H9 (cell line): ENCODE results near the gene KIF5C. TPM values are rescaled to one million over a fixed set of nuclear protein-coding genes. Genes with fewer than 3 reads are reported as not detected.
A peak's percentile ranks its signal among the peaks of the same experiment; 100 is the strongest.

Experiments used
- DNase-seq: peaks from one replicate; pipeline ENCODE4 v3.0.0-alpha.2; 2017
- H2AFZ ChIP-seq: one replicate; pipeline ENCODE4 v1.6.1; 2013; ENCODE audit warnings: mild to moderate bottlenecking, low read length, control low read depth, moderate library complexity
- H2AK5ac ChIP-seq: 2 replicates; pipeline ENCODE4 v1.6.1; 2013; ENCODE audit warnings: low read length, control low read depth, mixed read lengths; ENCODE audit not compliant: insufficient read length
- H2BK120ac ChIP-seq: one replicate; pipeline ENCODE4 v1.6.1; 2013; ENCODE audit warnings: low read depth, mild to moderate bottlenecking, low read length, control low read depth, inconsistent platforms; ENCODE audit not compliant: poor library complexity, severe bottlenecking
- H2BK12ac ChIP-seq: 2 replicates; pipeline ENCODE4 v1.6.1; 2013; ENCODE audit warnings: low read length, control low read depth, mixed read lengths, low read depth; ENCODE audit not compliant: insufficient read length
- H2BK15ac ChIP-seq: 2 replicates; pipeline ENCODE4 v1.6.1; 2013; ENCODE audit warnings: low read depth, low read length, control low read depth
- H2BK20ac ChIP-seq: one replicate; pipeline ENCODE4 v1.6.1; 2013; ENCODE audit warnings: low read depth, mild to moderate bottlenecking, low read length, control low read depth, inconsistent platforms; ENCODE audit not compliant: poor library complexity, severe bottlenecking
- H2BK5ac ChIP-seq: 2 replicates; pipeline ENCODE4 v1.6.1; 2013; ENCODE audit warnings: low read length, control low read depth, mixed read lengths; ENCODE audit not compliant: insufficient read length
- H3K14ac ChIP-seq: 2 replicates; pipeline ENCODE4 v1.6.1; 2013; ENCODE audit warnings: low read length, control low read depth; ENCODE audit not compliant: insufficient read depth
- H3K18ac ChIP-seq: 2 replicates; pipeline ENCODE4 v1.6.1; 2013; ENCODE audit warnings: low read depth, mild to moderate bottlenecking, mixed read lengths, low read length, control low read depth; ENCODE audit not compliant: insufficient read length
- H3K23ac ChIP-seq: 2 replicates; pipeline ENCODE4 v1.6.1; 2013; ENCODE audit warnings: low read length, control low read depth, mixed read lengths, low read depth; ENCODE audit not compliant: insufficient read length
- H3K23me2 ChIP-seq: 2 replicates; pipeline ENCODE4 v1.6.1; 2013; ENCODE audit warnings: low read depth, mild to moderate bottlenecking, mixed read lengths, low read length, control low read depth; ENCODE audit not compliant: insufficient read length, poor library complexity, severe bottlenecking
- H3K27ac ChIP-seq: 2 replicates; pipeline ENCODE4 v1.5.1; 2013; ENCODE audit warnings: low read length, control low read depth, mixed read lengths, low read depth; ENCODE audit not compliant: insufficient read length
- H3K27me3 ChIP-seq: 2 replicates; pipeline ENCODE4 v1.6.1; 2013; ENCODE audit warnings: low read length, control low read depth, inconsistent platforms; ENCODE audit not compliant: insufficient read depth
- H3K4ac ChIP-seq: 2 replicates; pipeline ENCODE4 v1.6.1; 2013; ENCODE audit warnings: low read depth, mild to moderate bottlenecking, control low read depth, inconsistent platforms, low read length, moderate library complexity
- H3K4me1 ChIP-seq: 2 replicates; pipeline ENCODE4 v1.6.1; 2013; ENCODE audit warnings: low read length, control low read depth, inconsistent platforms; ENCODE audit not compliant: insufficient read depth
- H3K4me2 ChIP-seq: 2 replicates; pipeline ENCODE4 v1.6.1; 2013; ENCODE audit warnings: low read length, control low read depth, mixed read lengths; ENCODE audit not compliant: insufficient read length, insufficient read depth
- H3K56ac ChIP-seq: 2 replicates; pipeline ENCODE4 v1.6.1; 2013; ENCODE audit warnings: low read depth, mild to moderate bottlenecking, mixed read lengths, low read length, control low read depth; ENCODE audit not compliant: insufficient read length
- H3K79me1 ChIP-seq: 2 replicates; pipeline ENCODE4 v1.6.1; 2013; ENCODE audit warnings: low read depth, mild to moderate bottlenecking, moderate library complexity, low read length, control low read depth, inconsistent platforms; ENCODE audit not compliant: insufficient read depth, poor library complexity, severe bottlenecking
- H3K79me2 ChIP-seq: 2 replicates; pipeline ENCODE4 v1.6.1; 2013; ENCODE audit warnings: low read length, control low read depth, inconsistent platforms; ENCODE audit not compliant: insufficient read depth
- H3K9ac ChIP-seq: 2 replicates; pipeline ENCODE4 v1.6.1; 2013; ENCODE audit warnings: low read length, control low read depth, mixed read lengths; ENCODE audit not compliant: insufficient read length; ENCODE audit errors: extremely low read depth
- H3K9me3 ChIP-seq: one replicate; pipeline ENCODE4 v1.6.1; 2013; ENCODE audit warnings: low read depth, low read length, inconsistent platforms; ENCODE audit not compliant: control insufficient read depth
- H3T11ph ChIP-seq: one replicate; pipeline ENCODE4 v1.6.1; 2013; ENCODE audit warnings: mild to moderate bottlenecking, low read length, control low read depth, inconsistent platforms
- H4K20me1 ChIP-seq: one replicate; pipeline ENCODE4 v1.6.1; 2013; ENCODE audit not compliant: control insufficient read depth, insufficient read length, insufficient read depth
- H4K5ac ChIP-seq: 2 replicates; pipeline ENCODE4 v1.6.1; 2013; ENCODE audit warnings: low read depth, mild to moderate bottlenecking, mixed read lengths, low read length, control low read depth; ENCODE audit not compliant: insufficient read length
- H4K8ac ChIP-seq: replicated peaks from 2 replicates; pipeline ENCODE4 v1.6.1; 2013; ENCODE audit warnings: low read length, control low read depth, mixed read lengths, low read depth; ENCODE audit not compliant: insufficient read length
- H4K91ac ChIP-seq: 2 replicates; pipeline ENCODE4 v1.6.1; 2013; ENCODE audit warnings: low read depth, mild to moderate bottlenecking, moderate library complexity, mixed read lengths, low read length, control low read depth; ENCODE audit not compliant: insufficient read length
- H3K27ac Mint-ChIP-seq, 3 experiments: 2 replicates in 2 of 3; 3 replicates in 1 of 3; pipeline ENCODE4 v1.8.0; 2020 to 2021; ENCODE audit warnings: mixed read lengths in 3 of 3, mild to moderate bottlenecking in 1 of 3, moderate library complexity in 1 of 3
- H3K27me3 Mint-ChIP-seq: 2 replicates; pipeline ENCODE4 v1.8.0; 2021; ENCODE audit warnings: low read depth, mild to moderate bottlenecking, moderate library complexity, mixed read lengths
- H3K36me3 Mint-ChIP-seq, 3 experiments: 2 replicates in 2 of 3; 3 replicates in 1 of 3; pipeline ENCODE4 v1.8.0; 2020 to 2021; ENCODE audit warnings: low read depth in 3 of 3, mixed read lengths in 3 of 3; ENCODE audit not compliant: insufficient read depth in 1 of 3
- H3K4me1 Mint-ChIP-seq, 2 experiments: 2 replicates each; pipeline ENCODE4 v1.8.0; 2020; ENCODE audit warnings: mixed read lengths in 2 of 2
- H3K4me3 Mint-ChIP-seq, 2 experiments: 2 replicates in 1 of 2; 3 replicates in 1 of 2; pipeline ENCODE4 v1.8.0; 2020 to 2021; ENCODE audit warnings: mild to moderate bottlenecking in 2 of 2, mixed read lengths in 2 of 2, moderate library complexity in 1 of 2
- H3K9me3 Mint-ChIP-seq, 2 experiments: 2 replicates in 1 of 2; 3 replicates in 1 of 2; pipeline ENCODE4 v1.8.0; 2020; ENCODE audit warnings: mild to moderate bottlenecking in 2 of 2, mixed read lengths in 2 of 2, moderate library complexity in 1 of 2
- CTCF ChIP-seq: fragments of 200-600 bp; sonication (generic); conservative IDR thresholded peaks from 3 replicates; pipeline ENCODE4 v1.8.0; 2021; ENCODE audit warnings: antibody characterized with exemption, mild to moderate bottlenecking
- WGBS: extraction: QIAGEN DNeasy Blood & Tissue Kit; methylation state at CpG from one replicate; pipeline ENCODE4 v1.1.7; 2013; ENCODE audit warnings: missing lambda C conversion rate, low lambda C conversion rate, mixed read lengths; ENCODE audit not compliant: insufficient read length; ENCODE audit errors: extremely low coverage; 5-methylcytosine and 5-hydroxymethylcytosine counted together
- total RNA-seq: library from RNA; stranded (reverse); gene quantifications from 2 replicates; pipeline ENCODE4 v1.2.1, GENCODE V29; 2021

KIF5C gene
- total RNA-seq, 1 experiment from 2014 or later = 52.9 TPM

DNA sequence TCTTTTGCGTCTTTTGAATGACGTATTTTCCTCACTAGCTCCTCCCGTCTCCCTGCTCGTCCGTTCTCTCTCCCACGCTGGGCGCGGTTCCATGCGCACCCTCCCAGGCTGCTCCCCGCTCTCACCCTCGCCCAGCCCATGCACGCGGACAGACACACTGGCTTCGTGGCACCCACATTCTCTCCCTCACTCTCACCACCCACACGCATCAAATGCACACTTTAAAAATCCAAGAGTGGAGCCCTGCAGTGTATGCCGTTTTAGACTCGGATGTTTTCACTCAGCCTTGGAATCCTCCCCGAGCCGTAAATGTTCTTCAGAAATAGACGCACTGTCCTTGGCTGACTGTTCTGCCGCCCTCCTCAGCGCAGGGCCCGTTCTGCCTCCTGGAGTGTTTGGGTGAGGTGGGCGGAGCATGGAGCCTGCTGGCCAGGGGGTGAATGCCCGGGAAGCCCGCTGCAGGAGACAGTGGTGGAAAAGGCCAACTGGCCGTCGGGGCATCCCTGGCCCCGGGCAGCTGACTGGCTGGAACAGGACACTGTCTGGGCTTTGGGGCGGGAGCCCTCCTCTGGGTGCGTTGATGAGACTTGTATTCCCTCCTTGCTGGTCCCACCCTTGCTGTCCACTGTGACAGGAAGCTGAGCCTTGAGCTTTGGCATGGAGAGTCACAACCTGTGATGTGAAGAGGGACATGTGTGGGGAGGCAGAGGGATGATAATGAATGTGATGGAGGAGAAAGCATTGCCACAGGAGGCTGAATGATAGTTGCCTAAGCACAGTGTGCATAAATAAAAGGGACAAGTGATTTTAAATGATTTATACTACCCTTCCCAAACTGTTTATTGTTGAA, 128.1 kb downstream of the KIF5C start:
- H3K4me1 ChIP-seq = peaks cover 16% of the 10 kb centered on the region
- H2BK5ac ChIP-seq = no peak overlapping the region
- H3K18ac ChIP-seq = no peak overlapping the region
- no peak overlapping the region for H2AFZ ChIP-seq
- no peak overlapping the region for H4K8ac ChIP-seq
- H3K23me2 ChIP-seq = peaks cover 3% of the 10 kb centered on the region
- no peak overlapping the region for H3T11ph ChIP-seq
- no peaks in the 10 kb centered on the region for H3K79me2 ChIP-seq
- H3K56ac ChIP-seq = no peak overlapping the region
- H3K9me3 Mint-ChIP-seq = peaks cover 6 to 25% of the 10 kb centered on the region in 2 experiments
- H4K91ac ChIP-seq = no peak overlapping the region
- H3K9me3 ChIP-seq = peaks cover 13% of the 10 kb centered on the region
- H4K20me1 ChIP-seq = no peaks in the 10 kb centered on the region
- no peak overlapping the region for H3K9ac ChIP-seq
- WGBS = no CpG with 5 or more reads among the region's 31 CpGs
- no peak overlapping the region for H3K4me2 ChIP-seq
- no peak overlapping the region for H2BK20ac ChIP-seq
- peaks cover 53 to 54% of the 10 kb centered on the region in 2 experiments for H3K4me1 Mint-ChIP-seq
- H3K4ac ChIP-seq = no peak overlapping the region
- peak overlapping the region in 1 of 3 experiments; percentile 63; a peak in 2 of 7 replicates for H3K27ac Mint-ChIP-seq
- no peaks in the 10 kb centered on the region for H3K27me3 Mint-ChIP-seq
- H3K27ac ChIP-seq = no peak overlapping the region
- no peak overlapping the region for H3K4me3 Mint-ChIP-seq
- no peak overlapping the region for H3K23ac ChIP-seq
- DNase-seq = no peak
- no peaks in the 10 kb centered on the region for H3K79me1 ChIP-seq
- no peak overlapping the region for H2BK12ac ChIP-seq
- no peak overlapping the region for H2AK5ac ChIP-seq
- no peak overlapping the region for H4K5ac ChIP-seq
- peaks cover 53 to 64% (median 59%) of the 10 kb centered on the region in 3 experiments for H3K36me3 Mint-ChIP-seq
- no peak overlapping the region for H2BK15ac ChIP-seq
- H2BK120ac ChIP-seq = no peak overlapping the region
- TF ChIP-seq CTCF = no peak
- H3K27me3 ChIP-seq = no peaks in the 10 kb centered on the region
- H3K14ac ChIP-seq = no peak overlapping the region
